GM21423 (cell line): ENCODE data around the gene AHDC1.

Experiments
- ATAC-seq: cut with Tn5 transposase; IDR thresholded peaks from one replicate; pipeline ENCODE4 v1.9.1; 2021; ENCODE audit warnings: mild to moderate bottlenecking, moderate library complexity; ENCODE audit not compliant: unreplicated experiment

Gene AHDC1

DNA sequence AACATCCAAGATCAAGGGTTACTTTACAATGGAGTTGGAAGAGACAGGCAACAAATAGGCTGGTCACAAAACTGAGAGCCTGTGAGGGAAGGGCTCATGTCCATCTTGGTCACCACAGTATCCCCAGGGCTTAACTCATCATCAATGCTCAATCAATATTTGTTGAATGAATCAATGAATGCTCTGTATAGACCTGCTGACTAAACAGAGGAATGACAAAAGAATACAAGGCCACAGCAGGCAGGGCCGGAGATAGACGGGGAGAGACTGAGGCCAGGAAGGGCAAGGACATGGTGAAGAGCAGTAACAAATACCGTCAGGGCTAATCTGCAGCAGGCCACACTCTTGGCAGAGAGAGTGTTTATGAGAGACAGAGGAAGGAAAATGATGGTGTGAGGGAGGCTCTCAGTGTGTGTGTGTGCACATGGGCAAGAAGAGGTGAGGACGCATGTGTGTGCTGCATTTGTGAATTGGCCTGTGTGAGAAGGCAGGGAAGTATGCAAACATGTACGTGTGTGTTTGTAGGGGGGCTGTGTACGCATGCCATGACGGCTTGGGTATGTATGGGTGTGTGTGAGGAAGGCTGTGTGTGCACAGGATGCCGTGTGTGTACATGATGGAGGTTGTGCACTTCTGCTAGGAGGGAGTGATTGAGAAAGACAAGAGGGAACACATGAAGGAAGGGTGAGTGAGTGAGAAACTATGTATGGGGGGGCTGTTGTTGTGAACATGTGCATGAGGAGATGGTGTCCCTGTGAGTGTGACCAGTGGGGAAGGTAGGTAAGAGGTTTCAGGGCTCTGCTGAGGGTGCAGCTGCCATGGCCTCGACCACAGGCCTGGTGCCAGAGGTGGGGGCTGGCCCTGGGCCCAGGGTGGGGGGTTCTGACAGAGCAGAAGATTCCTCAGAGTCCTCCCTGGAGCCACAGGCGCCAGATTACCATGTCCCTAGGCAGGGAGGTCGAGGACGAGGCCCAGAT is 15.4 kb downstream of the AHDC1 start:
- ATAC-seq, result no peak

DNA sequence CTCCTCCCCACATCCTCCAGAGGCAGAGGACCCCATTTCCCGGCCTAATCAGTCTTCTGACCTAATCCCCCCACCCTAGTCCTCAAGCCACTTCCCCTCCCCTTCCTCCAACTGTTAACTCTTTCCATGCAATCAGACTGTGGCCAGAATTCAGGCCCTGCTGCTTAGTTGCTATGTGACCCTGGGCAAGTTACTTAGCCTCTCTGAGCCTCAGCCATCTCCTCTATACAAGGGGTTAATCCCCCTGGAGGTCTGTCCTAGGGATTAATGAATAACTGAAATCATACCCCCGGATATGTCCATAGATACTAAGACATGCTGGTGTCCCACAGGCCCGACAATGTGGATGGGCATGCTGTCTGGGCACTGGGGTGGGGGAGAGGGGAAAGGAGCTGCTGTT is 18.3 kb downstream of the AHDC1 start:
- ATAC-seq, result no peak

DNA sequence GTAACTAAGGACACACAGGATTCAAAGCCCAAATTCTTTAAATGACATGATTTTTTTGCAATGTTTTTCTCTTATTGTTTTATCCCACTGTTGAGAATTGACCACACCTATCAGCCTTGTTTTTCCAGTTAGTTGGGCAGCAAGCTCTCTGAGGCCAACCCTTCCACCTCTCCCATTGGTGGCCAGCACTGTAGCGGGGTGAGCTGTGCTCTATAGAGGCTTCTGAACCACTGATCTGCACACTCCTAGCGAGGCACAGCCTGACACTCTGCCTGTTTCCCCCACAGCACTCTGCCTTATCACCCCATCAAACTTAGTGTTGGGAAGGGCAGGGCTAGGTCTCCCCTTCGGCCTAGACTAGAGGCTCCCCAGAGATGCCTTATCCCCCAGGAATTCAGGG is 19.5 kb downstream of the AHDC1 start:
- ATAC-seq, result no peak

DNA sequence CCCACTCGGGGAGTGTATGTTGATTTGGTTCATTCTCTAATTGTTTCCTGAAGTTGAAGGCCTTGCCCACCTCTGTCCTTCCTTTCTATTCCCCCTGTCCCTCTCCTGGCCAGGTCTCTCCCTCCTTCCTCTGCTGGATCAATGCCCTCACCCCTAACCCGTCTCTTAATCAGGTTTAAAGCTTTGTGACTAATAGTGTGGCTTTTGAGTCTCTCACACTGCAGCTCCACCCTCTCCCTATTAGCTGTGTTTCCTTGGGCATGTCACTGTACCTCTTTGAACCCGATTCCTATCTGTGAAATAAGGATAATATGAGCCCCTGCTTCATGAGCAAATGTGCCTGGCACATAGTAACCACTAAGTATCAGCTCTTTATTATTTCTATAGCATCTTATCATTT is 20.5 kb downstream of the AHDC1 start:
- no peak for ATAC-seq

DNA sequence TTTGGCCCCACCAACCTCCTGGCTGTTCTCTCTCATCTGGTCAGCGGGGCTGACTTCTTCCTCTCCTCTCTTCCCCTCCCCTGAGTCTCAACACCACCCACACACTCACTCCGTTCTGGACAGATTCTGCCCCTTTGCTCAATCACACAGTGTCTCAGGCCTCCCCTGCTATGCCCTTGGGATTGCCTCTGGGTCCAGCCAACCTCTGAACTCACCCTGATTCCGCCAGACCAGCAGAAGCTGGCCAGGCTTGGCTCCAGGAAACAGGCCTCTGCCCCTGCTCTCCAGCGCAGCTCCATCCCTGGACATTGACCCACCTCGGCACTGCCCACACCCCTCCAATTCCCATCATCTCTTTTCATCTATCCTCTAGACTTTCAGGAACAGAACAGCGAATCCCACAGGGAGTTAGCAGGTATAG is 22.1 kb downstream of the AHDC1 start:
- no peak for ATAC-seq

DNA sequence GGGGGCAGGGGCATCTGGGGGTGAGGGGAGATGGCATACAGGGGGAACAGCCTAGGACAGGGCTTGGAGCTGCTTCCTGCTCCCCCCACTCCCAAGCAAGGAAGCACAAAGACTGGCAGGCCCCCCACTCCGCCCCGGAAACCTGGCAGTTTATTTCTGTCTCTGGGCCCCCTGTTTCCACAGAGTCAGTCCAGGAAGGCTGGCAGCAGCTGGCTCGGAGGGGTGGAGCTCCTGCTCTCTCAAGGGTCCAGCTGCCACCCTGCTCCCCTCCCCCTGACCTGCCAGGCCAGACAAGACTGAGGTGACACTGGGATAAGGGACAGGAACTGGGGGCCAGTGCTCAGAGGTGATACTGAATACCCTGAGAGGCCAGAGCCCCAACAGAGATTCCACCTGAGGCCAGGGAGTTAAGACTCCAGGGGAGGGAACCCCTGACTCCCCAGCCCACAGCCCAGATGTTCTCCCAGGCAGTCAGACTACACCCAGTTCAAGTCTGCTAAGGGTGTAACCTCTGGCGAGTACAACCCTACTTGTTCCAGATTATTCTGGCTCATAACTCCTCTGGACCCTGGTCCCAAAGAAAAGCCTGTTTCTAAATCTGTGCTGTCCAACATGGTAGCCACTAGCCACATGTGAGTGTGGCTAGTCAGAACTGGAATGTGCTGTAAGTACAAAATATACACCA is 26.3 kb downstream of the AHDC1 start:
- ATAC-seq, result no peak

DNA sequence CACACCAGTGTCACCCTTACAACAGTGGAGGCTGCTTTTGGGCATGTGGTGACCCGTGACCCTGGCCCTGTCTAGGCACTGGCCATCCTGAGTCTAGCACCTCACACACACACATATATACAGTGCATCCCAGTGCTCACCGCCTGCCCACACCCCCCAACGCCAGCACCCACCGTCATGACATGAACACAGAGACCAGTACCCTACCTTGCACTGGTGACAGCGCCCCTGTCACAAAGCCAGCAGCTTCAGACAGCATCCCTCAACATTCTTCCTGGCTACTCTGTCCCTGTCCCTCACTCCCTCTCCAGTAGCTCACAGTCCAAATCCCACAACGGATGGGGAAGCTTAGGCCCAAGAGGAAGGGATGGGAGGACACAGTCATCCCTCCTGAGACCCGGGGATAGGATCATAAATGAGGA is 27.1 kb downstream of the AHDC1 start:
- no peak for ATAC-seq

DNA sequence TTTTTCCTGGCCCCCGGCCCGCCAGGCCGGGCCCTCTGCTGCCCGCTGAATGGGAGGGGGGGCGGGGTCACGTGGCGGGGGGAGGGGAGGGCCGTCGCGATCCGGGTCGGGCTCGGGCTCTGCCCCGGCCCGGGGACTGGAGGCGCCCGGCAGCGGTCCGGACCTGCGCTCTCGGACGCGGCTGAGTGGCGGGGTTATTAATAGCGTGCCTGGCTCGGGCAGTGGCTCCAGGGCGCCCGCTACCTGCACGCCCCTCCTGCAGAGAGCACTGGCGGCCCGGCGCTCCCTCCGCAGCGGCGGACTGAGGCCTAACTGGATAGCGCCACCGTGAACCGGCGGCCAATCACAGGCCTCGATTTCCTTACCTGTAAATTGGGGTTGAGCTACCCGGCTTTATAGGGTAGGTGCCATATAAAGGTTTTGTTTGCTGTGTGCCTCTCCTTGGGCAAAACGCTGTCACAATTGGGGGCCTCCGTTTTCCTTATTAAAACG is 28.1 kb downstream of the AHDC1 start:
- no peak for ATAC-seq

DNA sequence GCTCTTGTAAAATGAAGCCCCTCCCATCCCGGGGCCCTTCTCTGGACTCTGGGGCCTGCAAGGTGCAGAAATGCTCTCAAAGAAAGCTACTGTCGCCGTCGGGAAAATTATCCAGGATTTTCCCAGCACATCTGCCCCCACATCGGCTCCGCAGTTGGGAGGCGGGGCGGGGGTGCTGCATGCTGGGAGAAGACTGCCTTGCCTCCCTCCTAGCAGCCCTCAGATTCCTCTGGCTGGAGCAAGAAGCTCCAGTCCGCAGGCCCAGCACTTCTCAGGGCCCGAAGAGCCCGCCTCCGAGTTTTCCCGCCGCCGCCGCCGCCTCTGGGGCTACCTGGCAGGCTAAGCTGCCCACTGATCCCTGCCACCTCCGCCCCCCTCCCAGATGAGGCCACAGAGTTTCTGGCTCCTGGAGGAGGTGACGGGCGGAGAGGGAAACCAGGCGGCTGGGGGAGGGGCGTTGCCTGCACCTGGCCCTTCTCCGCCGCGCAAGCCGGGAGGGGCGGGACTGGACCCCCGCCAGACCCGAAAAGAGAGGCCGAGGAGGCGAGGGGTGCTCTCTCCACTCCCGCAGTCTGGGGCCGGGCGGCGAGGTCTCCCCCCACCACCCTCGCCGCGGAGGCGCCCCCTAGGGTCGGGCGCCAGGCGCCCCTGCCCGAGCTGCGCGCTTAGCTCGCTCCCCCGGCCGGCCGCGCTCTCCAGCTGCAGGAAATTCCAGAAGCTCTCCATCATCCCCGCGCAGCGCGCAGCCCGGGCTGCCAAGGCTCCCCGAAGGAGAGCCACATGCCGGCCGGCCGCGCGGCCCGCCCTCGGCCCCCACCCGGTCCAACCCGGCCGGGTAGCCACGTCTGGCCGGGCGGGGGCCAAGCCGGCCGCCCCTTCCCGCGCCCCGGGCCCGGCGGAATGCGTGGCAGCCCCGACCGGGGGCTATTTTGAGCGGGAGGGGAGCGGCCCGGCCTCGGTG is 28.8 kb downstream of the AHDC1 start:
- no peak for ATAC-seq

DNA sequence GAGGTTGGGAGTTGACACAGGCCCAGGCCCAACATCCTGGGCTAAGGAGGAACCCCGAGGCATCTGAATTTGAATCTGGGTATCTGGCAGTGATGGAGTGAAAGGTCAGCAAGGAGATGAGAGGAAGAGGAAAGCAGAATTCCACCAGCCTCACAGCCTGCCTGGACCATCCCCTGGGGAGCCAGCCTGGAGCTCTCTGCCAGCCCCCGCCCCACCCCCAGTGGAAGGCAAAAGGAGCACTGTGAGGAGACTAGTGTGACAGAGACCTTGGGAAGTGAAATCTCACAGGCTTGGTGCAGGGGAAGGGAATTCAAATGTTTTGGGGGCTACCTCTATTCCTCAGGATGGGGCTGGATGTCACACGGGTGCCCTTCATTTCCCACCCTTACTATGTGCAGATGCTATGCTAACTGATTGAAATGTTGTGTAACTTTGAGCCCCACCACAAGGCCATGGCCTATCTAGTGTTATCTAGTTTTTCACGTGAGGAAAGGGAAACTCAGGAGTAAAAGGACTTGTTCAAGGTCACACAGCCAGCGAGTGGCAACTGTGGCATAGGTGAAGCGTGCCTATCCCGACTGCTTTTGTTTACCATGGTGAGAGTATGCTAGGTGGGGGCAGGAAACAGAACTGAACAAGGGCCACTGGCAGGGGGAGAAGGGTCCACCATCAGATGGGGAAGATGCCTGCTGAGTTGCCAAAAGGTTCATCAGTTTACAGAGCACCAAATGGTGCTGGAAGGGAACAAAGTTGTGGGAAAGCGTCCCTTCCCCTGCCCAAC is 29.8 kb downstream of the AHDC1 start:
- ATAC-seq, result no peak

DNA sequence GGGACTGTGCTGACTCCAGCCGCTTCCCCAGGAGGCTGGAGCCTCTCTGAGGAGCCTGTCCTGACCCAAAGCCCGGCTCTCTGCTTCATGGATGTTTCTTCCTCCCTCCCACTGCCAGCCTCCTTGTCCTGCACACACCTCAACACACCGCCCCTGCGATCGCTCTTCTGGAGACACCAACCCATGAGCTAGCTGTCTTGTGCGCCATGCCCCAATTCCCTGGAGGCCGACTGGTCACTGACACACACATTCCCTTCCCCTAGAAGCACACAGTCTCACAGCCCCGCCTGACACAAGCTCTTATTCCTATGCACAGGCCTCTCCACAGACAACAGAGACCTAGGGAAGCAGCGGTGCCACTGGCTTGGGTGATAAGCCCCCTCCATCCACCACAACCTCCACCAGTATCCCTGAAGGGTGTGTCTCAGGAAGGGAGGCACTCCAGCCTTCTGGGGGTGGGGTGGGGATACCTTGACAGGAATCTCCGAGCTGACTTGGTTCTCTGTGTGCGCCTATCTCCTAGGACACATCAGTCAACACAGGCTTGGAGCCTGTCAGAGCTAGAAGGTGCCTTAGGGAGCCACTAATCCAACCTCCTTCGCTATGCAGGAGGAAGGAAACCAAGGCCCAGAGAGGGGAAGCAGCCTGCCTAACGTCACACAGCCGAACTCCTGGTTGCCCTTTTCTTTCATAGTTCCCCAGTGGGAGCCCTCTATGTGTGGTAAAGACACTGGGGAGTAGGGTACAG is 31.1 kb downstream of the AHDC1 start:
- ATAC-seq, result no peak

DNA sequence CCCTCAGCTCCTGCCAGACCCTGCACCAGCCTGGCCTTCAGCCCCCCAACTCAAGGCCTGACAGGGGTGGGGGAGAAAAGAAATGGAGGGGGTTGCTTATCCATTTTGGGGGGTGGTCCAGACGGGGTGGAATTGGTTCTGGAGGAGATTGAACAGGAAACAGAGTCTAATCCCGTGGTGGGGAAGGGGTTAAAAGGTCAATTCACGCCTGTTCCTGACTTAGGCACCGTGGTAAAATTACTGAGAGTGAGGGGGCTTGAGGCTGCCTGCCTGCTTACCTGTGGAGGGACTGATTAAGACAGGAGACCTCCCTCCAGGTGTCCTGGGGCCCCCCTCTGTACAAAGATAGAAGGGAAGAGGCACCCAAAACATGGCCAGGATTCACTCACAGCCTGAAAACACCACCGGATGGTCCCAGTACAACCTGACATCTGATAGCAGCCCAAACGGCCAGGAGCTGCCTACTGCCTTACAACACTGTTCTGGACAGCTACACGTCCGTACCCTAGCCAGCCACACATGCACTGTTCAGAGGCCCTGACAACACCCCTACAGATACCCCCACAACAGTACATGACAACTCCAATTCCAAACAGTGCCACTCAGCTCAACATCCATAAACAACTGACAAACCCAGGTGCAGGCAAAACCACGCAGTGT is 31.8 kb downstream of the AHDC1 start:
- no peak for ATAC-seq

DNA sequence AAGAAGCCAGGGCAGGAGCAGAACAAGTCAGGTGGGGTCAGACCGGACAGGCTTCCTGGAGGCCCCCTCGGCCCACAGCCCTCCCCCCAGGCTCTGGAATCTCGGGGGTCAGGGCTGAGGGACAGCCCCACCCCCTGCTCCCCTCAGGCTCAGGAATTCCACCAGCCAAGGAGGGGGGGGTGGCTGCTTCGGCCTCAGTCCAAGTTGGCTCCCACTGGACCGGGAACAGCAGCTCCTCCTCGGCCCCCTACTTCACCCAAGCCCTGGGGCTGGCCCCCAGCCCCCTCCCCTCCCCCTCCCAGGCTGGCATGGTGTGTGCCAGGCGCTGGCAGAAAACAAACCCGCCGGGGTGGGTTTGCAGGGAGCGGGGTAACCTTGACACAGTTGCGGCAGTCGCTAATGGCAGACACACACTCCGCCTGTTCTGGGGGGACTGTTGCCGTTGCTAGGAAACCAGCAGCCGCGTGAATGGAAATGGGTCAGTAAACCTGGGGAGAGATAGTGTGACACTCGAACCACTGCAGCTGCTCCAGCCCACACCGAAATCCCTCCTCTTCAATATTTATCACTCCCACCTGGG is 32.4 kb downstream of the AHDC1 start:
- ATAC-seq, result no peak

DNA sequence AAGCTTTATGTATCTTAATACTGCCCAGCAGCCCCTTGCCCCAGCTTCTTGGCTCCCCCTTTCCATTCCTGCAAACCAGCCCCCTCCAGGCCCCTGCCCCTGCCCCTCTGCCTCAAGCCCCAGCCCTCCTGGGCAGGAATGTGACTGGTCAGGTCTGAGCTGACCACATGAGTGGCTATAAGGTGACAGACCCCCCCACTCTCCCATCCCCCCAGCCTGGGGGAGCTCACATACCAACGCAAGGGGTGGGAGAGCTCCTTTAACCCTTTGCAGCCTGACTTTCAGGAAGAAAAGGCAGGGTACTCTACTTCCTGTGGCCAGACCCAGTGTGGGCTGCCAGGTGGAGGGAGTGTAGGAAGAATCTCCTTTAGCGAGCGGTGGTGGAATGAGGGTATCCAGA is 33.2 kb downstream of the AHDC1 start:
- no peak for ATAC-seq

DNA sequence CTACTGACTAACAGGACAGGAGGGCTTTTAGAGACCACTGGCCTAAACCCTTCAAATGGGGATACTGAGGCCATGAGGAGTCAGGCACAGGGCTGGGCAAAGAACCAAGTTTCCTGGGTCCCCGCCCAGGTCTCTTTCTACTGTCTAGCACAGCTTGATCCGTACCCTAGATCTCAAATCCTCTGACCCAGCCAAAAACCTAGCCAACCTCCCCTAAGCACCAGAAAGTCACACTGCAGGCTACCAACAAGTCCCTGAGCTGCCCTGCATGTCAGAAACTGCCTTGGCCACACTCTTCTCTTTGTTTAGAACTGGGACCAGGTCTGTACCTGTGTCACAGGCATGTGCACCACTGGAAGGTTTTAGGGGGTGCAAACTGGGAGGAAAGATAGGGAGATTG is 33.6 kb downstream of the AHDC1 start:
- no peak for ATAC-seq

DNA sequence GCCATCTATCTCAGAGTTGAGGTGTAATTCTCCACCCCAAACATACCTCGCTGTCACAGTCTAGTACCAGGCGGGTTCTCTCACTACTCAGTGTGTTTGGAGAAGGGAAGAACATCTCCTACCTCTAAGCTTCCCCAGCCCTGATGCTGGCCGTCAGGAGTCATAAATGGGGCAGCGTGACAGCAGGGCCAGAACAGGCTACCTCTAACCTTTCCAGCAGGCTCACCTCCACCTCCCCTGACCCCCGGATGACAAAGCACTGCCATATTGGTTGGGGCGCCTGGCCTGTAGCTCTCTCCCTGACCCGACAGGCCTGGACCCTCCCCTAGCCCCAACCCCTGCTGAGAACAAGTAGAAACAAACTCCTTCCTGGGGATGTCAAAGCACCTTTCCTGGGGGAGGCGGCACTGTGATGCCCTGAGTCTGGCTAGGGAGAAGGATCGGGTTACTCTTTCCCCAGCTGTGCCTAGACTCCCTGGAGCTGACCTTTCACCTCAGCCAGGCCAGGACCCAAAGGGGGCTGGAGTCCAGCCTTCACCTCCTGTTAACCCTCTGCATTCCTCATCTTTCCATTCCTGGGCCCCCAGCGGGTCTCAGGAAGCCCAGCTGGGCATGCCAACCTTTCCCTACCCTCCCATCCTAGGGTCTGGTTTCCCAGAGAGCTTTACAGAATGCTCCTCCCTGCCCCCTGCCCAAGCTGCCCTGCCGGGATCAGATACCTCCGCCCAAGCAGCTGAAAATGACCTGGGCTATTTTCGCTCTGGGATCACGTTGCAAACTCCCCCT is 34.2 kb downstream of the AHDC1 start:
- no peak for ATAC-seq

DNA sequence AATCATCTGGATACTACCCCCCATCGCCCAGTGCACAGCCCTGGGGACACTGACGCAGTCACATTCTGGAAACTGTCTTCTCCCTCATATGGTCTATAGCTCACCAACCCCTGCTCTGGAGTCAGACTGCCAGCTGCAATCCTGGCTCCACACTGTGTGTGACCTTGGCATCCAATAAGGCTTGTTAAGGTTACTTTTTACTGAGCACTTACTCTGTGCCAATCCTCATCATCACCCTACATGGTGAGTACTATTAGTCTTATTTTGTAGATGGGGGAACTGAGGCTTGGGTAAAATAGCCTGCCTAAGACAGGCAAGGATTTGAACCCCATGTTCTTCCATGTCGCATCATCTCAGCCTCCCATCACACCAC is 34.9 kb downstream of the AHDC1 start:
- no peak for ATAC-seq
